ENCODE results near the gene TBL1XR1. TPM values are rescaled to one million over a fixed set of nuclear protein-coding genes. Genes with fewer than 3 reads are reported as not detected.
A peak's percentile ranks its signal among the peaks of the same experiment; 100 is the strongest.

TBL1XR1 gene
- total and polyA plus RNA-seq, 2 of the 13 experiments (the other 11 are each of a cell fraction or from before 2014, with no cell fraction given), result 57.7 to 62.5 TPM

DNA sequence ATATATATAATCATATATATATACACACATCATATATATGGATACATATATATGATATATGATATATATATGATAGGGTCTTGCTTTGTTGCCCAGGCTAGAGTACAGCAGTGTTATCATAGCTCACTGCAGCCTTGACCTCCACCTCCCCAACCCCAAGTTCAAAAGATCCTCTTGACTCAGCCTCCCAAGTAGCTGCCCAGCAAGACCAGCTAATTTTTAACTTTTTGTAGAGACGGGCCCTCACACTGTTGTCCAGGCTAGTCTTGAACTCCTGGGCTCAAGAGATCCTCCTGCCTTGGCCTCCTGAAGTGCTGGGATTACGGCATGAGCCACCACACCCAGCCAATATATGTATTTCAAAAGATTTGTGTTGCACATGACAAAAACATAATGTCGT is 83.0 kb downstream of the TBL1XR1 start:
- ATAC-seq, result no peak
- Histone ChIP-seq H3K27ac (ENCODE audit: extremely low read length, insufficient read depth, low read length) (no peak overlapping the region), H3K9ac (ENCODE audit: insufficient read depth, low read depth, low read length) (no peak overlapping the region), H3K36me3 (replicated peaks in 1 of 2; ENCODE audit: control insufficient read depth in 1 of 2, insufficient read depth in 2 of 2, low read length in 2 of 2) (no peaks in the 10 kb centered on the region), H3K27me3 (ENCODE audit: control insufficient read depth in 1 of 2, insufficient read depth in 2 of 2, low read length in 2 of 2) (no peaks in the 10 kb centered on the region), H3K4me2 (ENCODE audit: low read depth, low read length) (no peak overlapping the region), H4K20me1 (ENCODE audit: insufficient read depth, low read length) (peaks cover 63% of the 10 kb centered on the region), H3K4me1 (ENCODE audit: insufficient read depth, low read length) (peaks cover 60% of the 10 kb centered on the region), H3K4me3 (replicated peaks in 1 of 3; ENCODE audit: insufficient read depth in 1 of 3, low read depth in 2 of 3, low read length in 3 of 3) (no peak overlapping the region), H3K9me3 (ENCODE audit: low read length) (no peaks in the 10 kb centered on the region), H3K79me2 (ENCODE audit: insufficient read depth, low read length) (peaks cover 96% of the 10 kb centered on the region), H2AFZ (ENCODE audit: low read length) (no peak overlapping the region)
- BruUV-seq (replicated peaks), result no TSS peak
- FAIRE-seq, result no peak
- DNase-seq (ENCODE audit: low spot score), result no peak
- ChIA-PET CTCF (ENCODE audit: low intra/inter-chr PET ratio, low total read pairs) (no interaction called here), POLR2A (no interaction called here)
- in situ Hi-C loops (cut with HindIII; ENCODE audit: extremely low pct_ligation_motif_present, low pct_unique_long_range_greater_than_20kb), result no loop called here
- intact Hi-C loops (cut with micrococcal nuclease; ENCODE audit: unreplicated experiment), result no loop called here
- WGBS (ENCODE audit: low lambda C conversion rate), result 54% methylated on average over 3 of the region's 3 CpGs
- TF ChIP-seq NR2F6 (IDR thresholded peaks at IDR 0.05) (no peak), NR2F6 (CRISPR knock-in tag; IDR thresholded peaks at IDR 0.05) (0 out of 2 replicates have a peak, but pooled peaks have one; percentile 19), MED13 (CRISPR knock-in tag; IDR thresholded peaks at IDR 0.05) (no peak), ZMYM3 (CRISPR knock-in tag; IDR thresholded peaks at IDR 0.05) (0 out of 2 replicates have a peak, but pooled peaks have one; percentile 15), ZNF121 (CRISPR knock-in tag; IDR thresholded peaks at IDR 0.05) (peak; percentile 76; the same call in 1 of the 2 replicates)
- TF ChIP-seq, protein P1, sequence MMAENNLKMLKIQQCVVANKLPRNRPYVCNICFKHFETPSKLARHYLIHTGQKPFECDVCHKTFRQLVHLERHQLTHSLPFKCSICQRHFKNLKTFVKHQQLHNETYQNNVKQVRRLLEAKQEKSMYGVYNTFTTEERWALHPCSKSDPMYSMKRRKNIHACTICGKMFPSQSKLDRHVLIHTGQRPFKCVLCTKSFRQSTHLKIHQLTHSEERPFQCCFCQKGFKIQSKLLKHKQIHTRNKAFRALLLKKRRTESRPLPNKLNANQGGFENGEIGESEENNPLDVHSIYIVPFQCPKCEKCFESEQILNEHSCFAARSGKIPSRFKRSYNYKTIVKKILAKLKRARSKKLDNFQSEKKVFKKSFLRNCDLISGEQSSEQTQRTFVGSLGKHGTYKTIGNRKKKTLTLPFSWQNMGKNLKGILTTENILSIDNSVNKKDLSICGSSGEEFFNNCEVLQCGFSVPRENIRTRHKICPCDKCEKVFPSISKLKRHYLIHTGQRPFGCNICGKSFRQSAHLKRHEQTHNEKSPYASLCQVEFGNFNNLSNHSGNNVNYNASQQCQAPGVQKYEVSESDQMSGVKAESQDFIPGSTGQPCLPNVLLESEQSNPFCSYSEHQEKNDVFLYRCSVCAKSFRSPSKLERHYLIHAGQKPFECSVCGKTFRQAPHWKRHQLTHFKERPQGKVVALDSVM (CRISPR knock-in tag; IDR thresholded peaks at IDR 0.05), result peak; percentile 92

- no peak overlapping the region for H3K4me3 ChIP-seq (replicated peaks in 1 of 3; ENCODE audit: insufficient read depth in 1 of 3, low read depth in 2 of 3, low read length in 3 of 3)
- BruUV-seq (replicated peaks), result no TSS peak
- ChIA-PET POLR2A (no interaction called here), CTCF (ENCODE audit: low intra/inter-chr PET ratio, low total read pairs) (no interaction called here)
- H3K27ac ChIP-seq (ENCODE audit: extremely low read length, insufficient read depth, low read length), result no peak overlapping the region
- intact Hi-C loops (cut with micrococcal nuclease; ENCODE audit: unreplicated experiment), result no loop called here
- peak; percentile 32 for FAIRE-seq
- 30% methylated on average over 4 of the region's 4 CpGs for WGBS (ENCODE audit: low lambda C conversion rate)
- H3K27me3 ChIP-seq (ENCODE audit: control insufficient read depth in 1 of 2, insufficient read depth in 2 of 2, low read length in 2 of 2), result no peaks in the 10 kb centered on the region
- no peaks in the 10 kb centered on the region for H3K9me3 ChIP-seq (ENCODE audit: low read length)
- peaks cover 75% of the 10 kb centered on the region for H3K4me1 ChIP-seq (ENCODE audit: insufficient read depth, low read length)
- H3K36me3 ChIP-seq (replicated peaks in 1 of 2; ENCODE audit: control insufficient read depth in 1 of 2, insufficient read depth in 2 of 2, low read length in 2 of 2), result no peaks in the 10 kb centered on the region
- in situ Hi-C loops (cut with HindIII; ENCODE audit: extremely low pct_ligation_motif_present, low pct_unique_long_range_greater_than_20kb), result no loop called here
- H3K79me2 ChIP-seq (ENCODE audit: insufficient read depth, low read length), result peaks cover 96% of the 10 kb centered on the region
- peak; percentile 94 for ATAC-seq
- H3K4me2 ChIP-seq (ENCODE audit: low read depth, low read length), result peak overlapping the region; percentile 15
- DNase-seq (ENCODE audit: low spot score), result peak; percentile 83
- H3K9ac ChIP-seq (ENCODE audit: insufficient read depth, low read depth, low read length), result no peak overlapping the region
- peaks cover 61% of the 10 kb centered on the region for H4K20me1 ChIP-seq (ENCODE audit: insufficient read depth, low read length)
- no peak overlapping the region for H2AFZ ChIP-seq (ENCODE audit: low read length)
- TF ChIP-seq, protein P2, sequence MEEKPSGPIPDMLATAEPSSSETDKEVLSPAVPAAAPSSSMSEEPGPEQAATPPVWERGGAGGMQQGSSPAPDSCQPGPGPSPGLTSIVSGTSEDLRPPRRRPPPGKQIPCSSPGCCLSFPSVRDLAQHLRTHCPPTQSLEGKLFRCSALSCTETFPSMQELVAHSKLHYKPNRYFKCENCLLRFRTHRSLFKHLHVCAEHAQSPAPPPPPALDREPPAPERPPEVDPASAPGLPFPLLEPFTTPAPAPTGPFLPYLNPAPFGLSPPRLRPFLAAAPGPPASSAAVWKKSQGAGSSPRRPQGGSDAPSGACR (CRISPR knock-in tag; IDR thresholded peaks at IDR 0.05), result no peak
- TF ChIP-seq KAT2B (IDR thresholded peaks at IDR 0.05; ENCODE audit: borderline replicate concordance, low read depth, low read length) (no peak), CBFB (CRISPR knock-in tag; IDR thresholded peaks at IDR 0.05) (no peak), ZNF281 (CRISPR knock-in tag; IDR thresholded peaks at IDR 0.05; ENCODE audit: borderline replicate concordance) (no peak), MBD4 (IDR thresholded peaks at IDR 0.05; ENCODE audit: borderline replicate concordance, low read length) (no peak), ZNF776 (CRISPR knock-in tag; IDR thresholded peaks at IDR 0.05) (no peak), BCL6 (CRISPR knock-in tag; IDR thresholded peaks at IDR 0.05) (peak; percentile 91), ZFP82 (CRISPR knock-in tag; IDR thresholded peaks at IDR 0.05; ENCODE audit: borderline replicate concordance) (no peak), KLF16 (CRISPR knock-in tag; IDR thresholded peaks at IDR 0.05) (peak in 1 of 2 experiments; percentile 50; a peak in 1 of 4 replicates), ZNF335 (CRISPR knock-in tag; IDR thresholded peaks at IDR 0.05) (no peak)
These were observed 85.7 kb downstream of the TBL1XR1 start for GRCh38 chr3:177111541-177111949.
